HG03520 (cell line): ENCODE data around the gene HOXD13.

ENCODE experiments used
- ATAC-seq: cut with Tn5 transposase; IDR thresholded peaks from one replicate; pipeline ENCODE4 v1.9.1; 2021; ENCODE audit warnings: mild to moderate bottlenecking, moderate library complexity; ENCODE audit not compliant: unreplicated experiment

Gene HOXD13

GRCh38 chr2:176093145-176093897 is 800 bp downstream of the HOXD13 start:
- no peak for ATAC-seq

GRCh38 chr2:176093898-176094249 is 1.4 kb downstream of the HOXD13 start:
- no peak for ATAC-seq

GRCh38 chr2:176094349-176094748 is 1.8 kb downstream of the HOXD13 start:
- ATAC-seq = no peak

DNA sequence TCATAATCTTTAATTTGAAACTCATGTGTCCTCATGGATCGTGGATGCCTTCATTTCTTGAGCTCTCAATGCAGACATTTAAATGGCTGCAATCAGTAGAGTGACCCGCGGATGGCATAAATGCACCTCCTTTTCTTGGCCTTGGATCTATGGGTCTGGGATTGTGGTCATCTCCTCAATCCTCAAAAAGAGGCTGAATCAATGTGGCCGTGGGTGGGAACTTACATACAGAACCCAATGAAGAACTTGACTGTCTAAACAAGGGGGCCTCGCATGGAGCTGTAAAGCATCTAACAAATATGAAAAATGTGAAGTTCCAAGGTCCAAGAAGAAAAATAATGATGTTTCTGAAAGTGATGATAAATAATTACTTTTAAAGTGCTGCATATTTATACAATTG is 2.9 kb downstream of the HOXD13 start:
- no peak for ATAC-seq

GRCh38 chr2:176096243-176096985 is 3.9 kb downstream of the HOXD13 start:
- no peak for ATAC-seq

DNA sequence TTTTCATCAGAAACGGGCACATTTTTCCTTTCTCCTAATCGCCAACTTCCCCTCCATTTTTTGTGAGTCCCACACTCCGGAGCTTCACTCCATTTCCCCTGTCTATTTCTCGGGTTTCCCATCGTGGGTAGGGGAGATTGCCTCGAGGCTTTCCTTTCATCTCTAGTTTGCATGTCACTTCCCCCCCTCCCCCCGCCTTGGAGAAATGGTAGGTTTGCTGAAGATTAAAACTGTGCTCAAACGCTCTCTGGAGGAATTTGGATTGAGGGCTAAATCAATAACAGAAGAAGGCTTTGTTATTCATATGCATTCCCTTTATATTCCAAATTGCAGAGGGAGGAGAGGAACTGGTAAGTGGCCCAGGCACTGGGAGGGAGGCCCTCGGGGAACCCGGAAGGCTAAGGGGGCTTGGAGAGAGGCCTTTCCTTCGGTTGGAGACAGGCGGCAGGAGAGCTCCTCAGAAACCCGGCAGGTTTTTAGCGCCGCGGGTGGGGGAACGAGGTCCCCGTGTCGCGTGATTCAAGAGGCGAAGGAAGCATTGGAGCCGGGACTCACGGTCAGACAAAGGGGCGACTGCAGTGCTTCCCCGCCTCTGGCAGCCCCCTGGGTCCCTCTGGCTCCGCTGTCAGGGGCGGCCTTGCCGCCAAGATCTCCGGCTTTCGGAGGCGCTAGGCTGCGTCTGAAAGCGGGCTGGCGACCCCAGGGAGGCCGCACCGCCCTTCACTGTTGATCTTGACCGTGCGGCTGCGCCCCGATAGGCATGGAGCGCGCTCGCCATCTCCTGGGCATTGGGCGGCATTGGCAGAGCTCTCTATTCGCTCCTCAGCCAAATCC is 4.7 kb downstream of the HOXD13 start:
- ATAC-seq = peak; percentile 88

- no peak for ATAC-seq
Observed at GRCh38 chr2:176097820-176098365, 5.4 kb downstream of the HOXD13 start.

DNA sequence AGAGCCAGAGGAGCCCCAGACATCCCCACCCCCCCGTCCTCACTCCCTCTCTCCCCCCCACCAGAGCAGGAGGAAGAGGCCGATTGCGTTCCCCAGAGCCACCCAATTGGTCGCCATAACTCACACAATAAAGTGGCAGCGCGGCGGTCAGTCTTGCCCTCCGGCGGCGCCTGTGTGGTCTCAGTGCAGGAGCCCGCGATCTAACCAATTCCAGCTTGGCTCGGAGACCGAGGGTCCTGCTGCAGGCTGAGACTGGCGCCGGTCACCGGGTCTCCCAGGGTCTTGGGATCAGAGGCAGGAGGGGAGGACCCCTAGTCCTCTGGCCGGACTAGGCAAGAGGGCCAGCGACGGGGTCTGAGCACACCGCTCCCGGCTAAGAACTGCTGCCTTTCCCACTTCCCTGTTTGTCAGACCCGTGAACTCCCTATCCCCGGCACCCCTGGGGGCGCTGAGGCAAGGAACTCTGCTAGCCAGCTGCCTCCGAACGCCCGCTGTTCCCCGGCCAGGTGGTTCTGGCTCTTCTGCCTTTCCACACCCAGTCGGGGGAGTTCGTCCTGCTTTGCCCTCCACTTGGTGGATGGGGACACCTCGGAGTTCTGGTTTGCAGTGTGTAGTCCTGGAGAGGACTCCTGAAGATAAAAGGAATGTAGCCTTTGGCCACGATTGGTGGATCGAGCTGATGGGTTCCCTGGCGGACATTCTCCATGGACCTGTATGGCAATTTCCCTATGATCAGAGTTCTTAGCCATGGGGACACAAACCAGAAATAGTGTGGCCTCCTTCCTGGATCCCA is 6.0 kb downstream of the HOXD13 start:
- no peak for ATAC-seq

DNA sequence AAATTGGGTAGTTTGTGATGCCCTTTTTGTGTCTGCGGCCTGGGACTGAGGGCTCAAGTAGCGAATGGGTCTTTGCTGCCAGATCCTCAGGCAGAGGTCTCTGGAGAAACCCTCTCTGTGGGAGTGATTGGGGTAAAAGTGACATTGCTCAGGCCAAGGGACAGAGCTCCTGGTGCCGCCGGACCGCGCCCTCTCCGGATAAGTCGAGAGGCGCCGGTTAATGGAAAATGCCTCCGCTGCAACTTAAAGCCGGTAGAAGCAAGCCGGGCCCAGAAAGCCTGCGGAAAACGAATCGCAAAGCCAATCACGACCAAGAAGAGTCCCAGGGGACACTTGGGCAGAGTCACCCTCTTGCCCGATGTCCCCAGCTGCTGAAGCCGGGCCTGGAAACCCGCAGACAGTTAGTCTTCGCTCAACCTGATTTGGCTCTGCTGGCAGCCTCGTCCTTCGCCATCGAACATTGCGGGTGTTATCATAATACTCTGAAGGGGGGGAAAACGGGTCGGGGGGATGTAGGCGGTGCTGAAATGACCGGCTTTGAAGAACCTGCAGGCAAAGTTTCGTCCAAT is 6.7 kb downstream of the HOXD13 start:
- no peak for ATAC-seq

GRCh38 chr2:176099728-176100546 is 7.4 kb downstream of the HOXD13 start, which contains the start of gene HOXD12:
TSS of gene HOXD12 (plus strand) at chr2:176099795. CDS start at chr2:176099802, 7 bp downstream.
- ATAC-seq = no peak

DNA sequence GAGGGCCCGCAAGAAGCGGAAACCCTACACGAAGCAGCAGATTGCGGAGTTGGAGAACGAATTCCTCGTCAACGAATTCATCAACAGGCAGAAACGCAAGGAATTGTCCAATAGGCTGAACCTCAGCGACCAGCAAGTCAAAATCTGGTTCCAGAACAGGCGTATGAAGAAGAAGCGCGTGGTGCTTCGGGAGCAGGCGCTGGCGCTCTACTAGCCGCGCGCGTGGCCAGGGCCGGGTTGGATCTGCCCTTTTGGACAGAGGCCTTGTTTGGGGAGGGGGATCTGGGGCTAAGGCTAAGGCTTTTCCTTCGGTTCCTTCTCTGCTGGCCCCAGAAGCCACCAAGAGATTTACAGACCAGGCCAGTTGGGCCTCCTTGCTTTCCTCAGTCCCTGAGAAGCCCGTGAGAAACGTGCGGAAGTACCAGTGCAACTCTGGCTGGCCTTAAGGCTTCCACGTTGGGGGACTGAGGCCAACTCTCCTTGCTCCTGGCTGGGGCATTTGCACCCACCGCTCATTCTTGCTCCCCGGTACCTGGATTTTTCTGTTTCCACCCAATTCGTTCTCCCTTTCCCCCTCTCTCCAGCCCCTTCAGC is 8.1 kb downstream of the HOXD13 start:
- no peak for ATAC-seq

GRCh38 chr2:176101216-176101830 is 8.8 kb downstream of the HOXD13 start:
- no peak for ATAC-seq

DNA sequence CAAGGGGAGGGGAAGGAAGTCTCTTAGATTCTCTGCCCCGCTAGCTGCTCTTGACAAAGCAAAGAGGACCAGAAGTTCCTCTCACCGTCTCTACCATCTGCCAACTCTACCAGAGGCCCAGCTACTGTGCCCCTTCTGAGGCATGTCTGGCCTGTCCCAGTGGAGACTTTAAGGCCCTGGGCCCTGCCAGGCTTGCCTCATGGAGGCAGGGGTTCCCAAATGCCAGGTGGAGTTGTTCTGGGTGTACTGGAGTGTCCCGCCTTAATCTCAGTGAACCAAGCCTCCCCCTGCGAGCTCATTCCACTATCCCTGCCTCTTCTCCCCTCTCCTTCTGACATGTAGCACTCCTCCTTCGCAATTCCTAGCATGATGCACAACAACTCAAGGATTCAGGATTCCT is 9.3 kb downstream of the HOXD13 start:
- no peak for ATAC-seq

DNA sequence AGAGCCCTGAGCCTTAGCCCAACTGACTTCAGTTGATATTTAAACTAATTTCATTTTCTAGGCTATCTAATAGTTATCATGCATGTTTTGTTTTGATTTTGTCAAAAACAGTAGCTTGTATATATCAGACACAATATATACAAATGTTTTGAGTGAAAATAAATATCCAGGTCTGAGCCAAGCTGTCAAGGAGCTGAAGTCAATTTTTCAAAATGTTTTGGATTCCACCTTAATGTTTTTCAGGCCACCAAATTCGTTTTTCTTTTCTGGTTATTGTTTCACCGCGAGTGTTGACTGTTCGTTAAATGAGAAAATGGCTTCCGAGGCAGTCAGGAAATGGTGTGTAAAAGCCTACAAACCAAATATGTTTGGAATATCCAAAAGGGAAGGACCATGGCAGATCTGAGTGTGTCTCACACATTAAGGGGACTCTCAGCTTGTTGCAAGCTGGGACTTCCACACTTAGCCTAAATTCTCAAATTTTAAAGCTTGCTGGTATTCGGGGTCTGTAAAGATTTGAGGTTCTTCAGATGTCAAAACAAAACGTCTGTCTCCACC is 9.9 kb downstream of the HOXD13 start:
- no peak for ATAC-seq

- ATAC-seq = no peak
Observed at GRCh38 chr2:176103194-176103593, 10.7 kb downstream of the HOXD13 start.

- no peak for ATAC-seq
Observed at GRCh38 chr2:176103742-176104315, 11.3 kb downstream of the HOXD13 start.

GRCh38 chr2:176104316-176105077 is 12.0 kb downstream of the HOXD13 start:
- ATAC-seq = no peak
